Right cardiac atrium (tissue), 5 donors: Measurements from ENCODE around the gene CCSER1. TPM values are rescaled to one million over a fixed set of nuclear protein-coding genes. Genes with fewer than 3 reads are reported as not detected.
"Not testable (repeated sequence)": the region's sequence is repeated elsewhere in the genome, so short reads cannot be mapped to it uniquely, and the experiment has no call there.

Experiments used
- ATAC-seq, 2 donors: fragments of 200-7000 bp; cut with Tn5 transposase; one replicate each; pipeline versions ENCODE4 v1.8.0 to v1.9.1; 2020; ENCODE audit warnings: moderate library complexity in 2 of 2, mild to moderate bottlenecking in 1 of 2
- DNase-seq, 3 donors: peaks; one replicate each; pipeline ENCODE4 v3.0.0-alpha.2; 2020
- H3K27ac ChIP-seq: one replicate; pipeline ENCODE4 v1.5.1; 2013; ENCODE audit warnings: mild to moderate bottlenecking, low read length, control low read depth, moderate library complexity
- H3K27me3 ChIP-seq: one replicate; pipeline ENCODE4 v1.6.1; 2013; ENCODE audit not compliant: control insufficient read depth, insufficient read depth
- H3K4me1 ChIP-seq: one replicate; pipeline ENCODE4 v1.6.1; 2013; ENCODE audit warnings: low read length; ENCODE audit not compliant: control insufficient read depth, insufficient read depth
- H3K4me3 ChIP-seq: one replicate; pipeline ENCODE4 v1.5.1; 2013; ENCODE audit warnings: low read length, control low read depth
- H3K9me3 ChIP-seq: one replicate; pipeline ENCODE4 v1.6.1; 2013; ENCODE audit warnings: low read length; ENCODE audit not compliant: control insufficient read depth
- WGBS: extraction: QIAGEN DNeasy Blood & Tissue Kit; methylation state at CpG from one replicate; pipeline ENCODE4 v1.1.7; 2013; 5-methylcytosine and 5-hydroxymethylcytosine counted together
- intact Hi-C, 4 donors: fragments of 100-400 bp; cut with DNase I; formaldehyde crosslinking; loops; one replicate each; pipeline versions ENCODE4 v1.11.0 to v1.14.0; 2022 to 2023
- polyA plus RNA-seq: library from polyadenylated mRNA; stranded (reverse); fragments of 200-250 nt; gene quantifications from one replicate; pipeline ENCODE4 v1.2.3, GENCODE V29; 2013
- total RNA-seq, 4 donors: library from RNA; stranded (reverse); fragmentation: NEBNext Ultra II Directional; extraction: Animal tissue kit (Norgen Biotek cat#: 25700); gene quantifications; one replicate each; pipeline ENCODE4 v1.2.1, GENCODE V29; 2021
- donor health status: healthy with polysubstance abuse.
- donor health status: DM: no; HTN: yes; CAD: no.
- donor health status: DM: no; HTN: no; CAD: no.
- donor health status: DM: no; HTN: yes; CAD: no; lungs with severe emphysema.
- donor health status: DM: yes; HTN: yes; CAD: no.

The CCSER1 gene
- total and polyA plus RNA-seq, 5 donors, result 2.7 to 12.9 (median 10.4) TPM

DNA sequence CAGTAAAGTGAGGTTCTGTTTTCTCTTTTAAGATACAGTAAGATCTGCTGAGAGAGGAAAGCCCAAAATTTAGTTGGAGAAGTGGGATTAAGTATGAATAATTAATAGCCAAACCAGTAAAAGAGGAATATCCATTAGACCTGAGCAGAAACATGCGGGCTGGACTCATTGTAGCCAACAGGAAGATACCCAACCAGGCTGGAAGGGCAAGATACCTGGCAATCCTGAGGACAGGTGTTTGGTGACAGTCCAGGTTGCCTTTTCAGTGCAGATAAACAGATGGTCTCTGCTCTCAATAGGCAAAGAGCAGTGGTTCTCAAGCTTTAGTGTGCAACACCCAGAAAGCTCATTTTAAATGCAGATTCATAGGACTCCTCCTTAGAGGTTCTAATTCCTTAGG lies 1195.8 kb downstream of the CCSER1 start:
- H3K4me3 ChIP-seq, result no peak overlapping the region
- intact Hi-C loops, result no loop called here
- no peaks in the 10 kb centered on the region for H3K27me3 ChIP-seq
- DNase-seq, result no peak
- ATAC-seq, result no peak
- H3K27ac ChIP-seq, result no peak overlapping the region
- H3K4me1 ChIP-seq, result no peaks in the 10 kb centered on the region
- 100% methylated on average over 1 of the region's 1 CpG for WGBS
- H3K9me3 ChIP-seq, result no peaks in the 10 kb centered on the region

DNA sequence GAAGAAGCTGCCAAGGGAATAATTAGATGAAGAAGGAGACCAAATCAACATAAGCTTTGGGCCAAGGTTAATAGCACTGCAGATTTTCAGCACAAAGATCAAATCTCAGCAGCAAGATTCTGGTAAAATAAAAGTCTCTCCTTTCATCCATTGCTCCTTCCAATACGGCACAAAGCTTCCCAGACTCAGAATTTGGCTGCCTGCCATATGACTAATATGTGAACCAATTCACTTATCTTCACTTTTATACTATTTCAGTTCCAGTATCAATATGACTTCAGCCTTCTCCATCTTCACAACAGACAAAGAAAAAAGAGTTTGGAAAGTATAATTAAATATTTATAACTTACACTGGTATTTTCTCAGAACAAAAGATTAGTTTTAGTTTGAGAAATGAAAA lies 1198.3 kb downstream of the CCSER1 start:
- Histone ChIP-seq H3K27me3 (no peaks in the 10 kb centered on the region), H3K4me1 (no peaks in the 10 kb centered on the region), H3K27ac (no peak overlapping the region), H3K4me3 (no peak overlapping the region), H3K9me3 (no peaks in the 10 kb centered on the region)
- WGBS, result 0% methylated on average over 1 of the region's 1 CpG
- DNase-seq (no peak), ATAC-seq (no peak)
- intact Hi-C loops, result no loop called here

GRCh38 chr4:91326167-91326566 lies 1199.0 kb downstream of the CCSER1 start:
- H3K4me1 ChIP-seq, H3K27me3 ChIP-seq, intact Hi-C loops, H3K27ac ChIP-seq, H3K9me3 ChIP-seq, H3K4me3 ChIP-seq, DNase-seq, ATAC-seq: not testable (repeated sequence)
- WGBS, result 81% methylated on average over 2 of the region's 2 CpGs

- no peaks in the 10 kb centered on the region for H3K27me3 ChIP-seq
- ATAC-seq (no peak), DNase-seq (no peak)
- H3K9me3 ChIP-seq, result no peaks in the 10 kb centered on the region
- 49% methylated on average over 3 of the region's 3 CpGs for WGBS
- no peaks in the 10 kb centered on the region for H3K4me1 ChIP-seq
- H3K27ac ChIP-seq, result no peak overlapping the region
- H3K4me3 ChIP-seq, result no peak overlapping the region
- intact Hi-C loops, result no loop called here
Observed at GRCh38 chr4:91330555-91331137, 1203.5 kb downstream of the CCSER1 start.

DNA sequence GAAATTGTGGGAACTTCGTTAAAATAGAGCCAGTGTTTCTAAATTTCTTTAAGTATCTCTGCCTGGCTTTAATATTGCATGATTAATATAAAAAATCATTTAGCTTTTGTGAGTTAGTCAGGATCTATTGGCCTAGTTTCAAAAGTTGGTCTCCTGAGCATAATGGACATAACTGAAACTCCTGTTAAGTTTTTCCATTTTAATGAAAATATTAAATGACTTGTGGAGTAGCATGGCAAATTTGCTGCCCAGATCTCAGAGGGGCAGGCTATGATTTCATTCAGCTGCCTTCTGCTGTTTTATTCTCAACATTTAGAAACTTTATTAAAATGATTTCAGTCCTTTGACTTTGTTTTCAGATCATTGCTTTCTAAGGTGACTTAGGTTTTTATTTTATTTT lies 1213.6 kb downstream of the CCSER1 start:
- H3K27ac ChIP-seq, result no peak overlapping the region
- no peaks in the 10 kb centered on the region for H3K27me3 ChIP-seq
- no peaks in the 10 kb centered on the region for H3K9me3 ChIP-seq

GRCh38 chr4:91345632-91346031 lies 1218.4 kb downstream of the CCSER1 start:
- Histone ChIP-seq H3K27ac (no peak overlapping the region), H3K27me3 (no peaks in the 10 kb centered on the region), H3K4me3 (no peak overlapping the region), H3K9me3 (no peaks in the 10 kb centered on the region), H3K4me1 (no peaks in the 10 kb centered on the region)
- intact Hi-C loops, result no loop called here
- DNase-seq (no peak), ATAC-seq (no peak)

More for the DNA sequence above, 1213.6 kb downstream of the CCSER1 start:
- ATAC-seq (no peak), DNase-seq (no peak)
- WGBS, result 60% methylated on average over 1 of the region's 1 CpG
- Histone ChIP-seq H3K4me3 (no peak overlapping the region), H3K4me1 (no peaks in the 10 kb centered on the region)
- intact Hi-C loops, result no loop called here

DNA sequence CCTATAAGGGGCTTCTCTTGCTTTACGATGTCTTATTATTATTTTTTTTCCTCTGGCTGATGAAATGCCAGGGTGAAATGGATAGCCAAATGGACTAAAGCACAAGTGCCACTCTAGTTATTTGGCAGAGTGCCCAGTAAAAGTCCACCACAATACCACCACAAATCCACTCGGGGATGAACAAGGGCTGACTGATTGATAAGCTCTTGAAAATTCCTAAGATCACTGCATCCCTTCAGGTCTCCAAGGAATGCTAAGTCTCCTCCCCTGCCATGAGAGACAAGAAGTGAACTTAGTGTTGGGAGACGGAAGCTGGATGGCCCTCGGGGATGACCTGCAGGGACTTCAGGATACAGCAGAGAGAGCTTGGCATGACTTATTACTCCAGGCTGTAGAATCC lies 1229.3 kb downstream of the CCSER1 start:
- H3K4me1 ChIP-seq, DNase-seq, H3K27ac ChIP-seq, ATAC-seq, H3K9me3 ChIP-seq, H3K4me3 ChIP-seq, intact Hi-C loops, H3K27me3 ChIP-seq: not testable (repeated sequence)
- WGBS, result 71% methylated on average over 4 of the region's 4 CpGs

DNA sequence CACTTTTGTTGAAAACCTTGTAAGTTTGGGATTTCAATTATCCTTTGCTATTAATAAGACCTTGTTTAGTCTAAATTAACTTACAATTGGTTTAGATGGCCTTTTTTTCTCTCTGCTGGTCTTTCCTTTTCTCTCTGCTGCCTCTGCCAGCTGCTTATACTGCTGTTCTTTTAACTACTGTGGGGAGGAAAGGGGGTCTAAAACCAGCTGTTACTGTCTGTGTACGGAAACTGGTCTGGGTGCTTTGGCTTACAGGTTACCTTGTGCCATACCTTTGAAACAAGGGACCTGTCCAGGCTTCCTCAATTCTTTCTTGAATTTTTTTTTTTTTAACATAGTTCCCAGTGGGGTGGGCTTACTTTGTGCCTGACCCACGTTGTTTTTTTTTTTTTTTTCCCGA lies 1230.8 kb downstream of the CCSER1 start:
- H3K4me3 ChIP-seq, DNase-seq, intact Hi-C loops, ATAC-seq, H3K27me3 ChIP-seq, H3K9me3 ChIP-seq, H3K4me1 ChIP-seq, H3K27ac ChIP-seq: not testable (repeated sequence)
- WGBS, result 72% methylated on average over 3 of the region's 3 CpGs

DNA sequence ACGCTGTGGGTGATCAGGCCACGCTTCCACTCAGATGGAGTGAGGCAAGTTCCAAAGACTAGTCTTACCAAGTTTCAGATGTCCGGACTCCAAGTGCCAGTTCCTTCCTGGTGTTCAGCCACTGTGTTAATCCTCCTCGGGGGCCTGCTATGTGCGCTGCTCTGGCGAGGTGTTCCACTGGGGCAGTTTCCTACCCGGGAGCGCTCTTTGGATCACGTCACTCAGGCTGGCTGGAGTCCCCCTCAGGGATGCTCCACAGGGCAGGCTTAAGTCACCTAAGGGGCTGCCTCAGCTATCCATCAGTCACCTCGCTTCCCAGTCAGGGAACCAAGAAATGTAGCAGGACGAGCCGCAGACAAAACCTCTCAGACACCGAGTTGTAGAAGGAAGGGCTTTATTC lies 1231.4 kb downstream of the CCSER1 start:
- H3K4me3 ChIP-seq, H3K4me1 ChIP-seq, H3K27me3 ChIP-seq, ATAC-seq, DNase-seq, intact Hi-C loops, H3K9me3 ChIP-seq, H3K27ac ChIP-seq: not testable (repeated sequence)
- 83% methylated on average over 13 of the region's 13 CpGs for whole genome bisulfite sequencing

DNA sequence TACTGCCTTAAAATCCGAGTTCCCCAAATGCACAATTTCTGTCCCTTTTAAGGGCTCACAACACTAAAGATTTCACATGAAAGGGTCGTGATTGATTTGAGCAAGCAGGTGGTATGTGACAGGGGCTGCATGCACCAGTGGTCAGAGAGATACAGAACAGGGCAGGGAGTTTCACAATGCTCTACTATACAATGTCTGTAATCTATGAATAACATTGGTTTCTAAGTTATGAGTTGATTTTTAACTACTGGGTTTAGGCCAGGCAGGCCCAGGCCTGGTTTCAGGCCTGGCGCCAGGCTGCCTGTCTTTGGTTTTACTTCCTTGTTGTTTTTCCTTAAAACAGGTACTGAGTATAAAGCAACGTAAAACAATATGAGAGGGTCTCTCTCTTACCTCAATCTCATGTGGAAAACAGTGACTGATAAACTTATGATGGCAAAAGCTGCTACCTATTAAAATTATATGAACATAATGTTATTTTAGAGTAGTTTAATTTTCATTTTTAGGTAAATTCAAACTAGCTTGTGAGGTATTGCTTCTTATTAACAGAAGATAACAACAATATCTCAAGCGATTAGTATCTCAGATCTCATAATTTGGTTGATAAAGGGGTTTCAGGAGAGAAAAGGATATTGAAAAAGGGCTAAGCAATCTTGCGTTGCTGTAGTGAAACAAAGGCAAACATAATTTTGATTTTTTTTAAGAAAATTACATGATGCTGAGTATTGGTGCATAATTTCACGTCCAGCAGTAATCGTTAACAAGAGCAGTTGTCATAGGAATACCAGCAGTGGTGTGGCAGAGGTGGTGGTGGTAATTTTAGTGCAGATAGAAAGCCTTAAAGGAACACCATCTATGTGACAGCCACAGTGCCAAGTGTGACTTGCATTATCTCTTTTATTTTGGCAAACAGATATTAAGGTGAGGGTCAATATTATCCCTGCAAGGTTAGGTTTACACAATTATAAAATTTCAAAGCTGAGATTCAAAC lies 1232.1 kb downstream of the CCSER1 start:
- no peaks in the 10 kb centered on the region for H3K4me1 ChIP-seq
- DNase-seq (no peak), ATAC-seq (no peak)
- WGBS, result 68% methylated on average over 8 of the region's 8 CpGs
- no peak overlapping the region for H3K27ac ChIP-seq
- H3K9me3 ChIP-seq, result no peaks in the 10 kb centered on the region
- intact Hi-C loops, result no loop called here
- no peaks in the 10 kb centered on the region for H3K27me3 ChIP-seq
- H3K4me3 ChIP-seq, result no peak overlapping the region

DNA sequence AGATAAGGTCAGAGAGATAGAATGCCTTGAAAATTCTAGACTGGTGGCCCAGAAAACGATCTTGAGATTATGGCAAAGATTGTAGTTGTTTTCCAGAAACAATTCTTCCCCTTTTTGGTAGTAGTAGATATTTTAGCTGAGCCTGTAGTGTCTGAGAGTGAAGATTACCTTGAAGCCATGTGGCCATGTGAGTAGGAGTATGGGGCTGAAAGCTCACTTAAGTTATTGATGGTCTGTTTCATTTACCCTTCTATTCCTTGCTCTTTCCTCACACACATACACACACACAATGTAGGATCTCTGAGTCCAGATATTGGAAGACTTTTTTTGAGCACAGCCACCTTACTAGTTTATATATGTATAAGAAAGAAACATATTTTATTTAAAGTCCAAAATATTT lies 1234.9 kb downstream of the CCSER1 start:
- Histone ChIP-seq H3K9me3 (no peaks in the 10 kb centered on the region), H3K27ac (no peak overlapping the region), H3K4me3 (no peak overlapping the region), H3K4me1 (no peaks in the 10 kb centered on the region), H3K27me3 (no peaks in the 10 kb centered on the region)
- ATAC-seq (no peak), DNase-seq (no peak)
- intact Hi-C loops, result no loop called here
- WGBS, result 27% methylated on average over 1 of the region's 1 CpG
